NT2/D1 (cell line): Measurements from ENCODE around the gene FBXO28.

Experiments
- DNase-seq: peaks from one replicate; pipeline ENCODE4 v3.0.0-alpha.2; 2011; ENCODE audit warnings: low read depth, low spot score
- H3K27me3 ChIP-seq: 2 replicates; pipeline ENCODE4 v1.6.0; 2011; ENCODE audit warnings: mild to moderate bottlenecking; ENCODE audit not compliant: insufficient read length, insufficient read depth
- H3K36me3 ChIP-seq: 2 replicates; pipeline ENCODE4 v1.6.1; 2011; ENCODE audit warnings: mild to moderate bottlenecking, low read length, mixed read lengths; ENCODE audit not compliant: insufficient read depth, insufficient read length
- H3K4me1 ChIP-seq: 2 replicates; pipeline ENCODE4 v1.5.1; 2011; ENCODE audit not compliant: insufficient read depth, insufficient read length
- H3K4me3 ChIP-seq: 2 replicates; pipeline ENCODE4 v1.5.1; 2011; ENCODE audit warnings: low read depth; ENCODE audit not compliant: insufficient read length
- H3K9ac ChIP-seq: 2 replicates; pipeline ENCODE4 v1.6.0; 2011; ENCODE audit warnings: low read depth; ENCODE audit not compliant: insufficient read length
- H3K9me3 ChIP-seq: 2 replicates; pipeline ENCODE4 v1.5.1; 2011; ENCODE audit warnings: mild to moderate bottlenecking, low read length; ENCODE audit not compliant: insufficient read depth
- SUZ12 ChIP-seq: IDR thresholded peaks from 2 replicates; pipeline ENCODE4 v1.6.1; 2011; ENCODE audit not compliant: insufficient read length, insufficient read depth; ENCODE audit errors: extremely low read depth
- YY1 ChIP-seq: IDR thresholded peaks from 2 replicates; pipeline ENCODE4 v1.6.1; 2011; ENCODE audit not compliant: insufficient read length, insufficient read depth
- ZNF274 ChIP-seq: IDR thresholded peaks from 2 replicates; pipeline ENCODE4 v1.6.1; 2011; ENCODE audit warnings: mild to moderate bottlenecking, low read depth, low read length

FBXO28 gene

DNA sequence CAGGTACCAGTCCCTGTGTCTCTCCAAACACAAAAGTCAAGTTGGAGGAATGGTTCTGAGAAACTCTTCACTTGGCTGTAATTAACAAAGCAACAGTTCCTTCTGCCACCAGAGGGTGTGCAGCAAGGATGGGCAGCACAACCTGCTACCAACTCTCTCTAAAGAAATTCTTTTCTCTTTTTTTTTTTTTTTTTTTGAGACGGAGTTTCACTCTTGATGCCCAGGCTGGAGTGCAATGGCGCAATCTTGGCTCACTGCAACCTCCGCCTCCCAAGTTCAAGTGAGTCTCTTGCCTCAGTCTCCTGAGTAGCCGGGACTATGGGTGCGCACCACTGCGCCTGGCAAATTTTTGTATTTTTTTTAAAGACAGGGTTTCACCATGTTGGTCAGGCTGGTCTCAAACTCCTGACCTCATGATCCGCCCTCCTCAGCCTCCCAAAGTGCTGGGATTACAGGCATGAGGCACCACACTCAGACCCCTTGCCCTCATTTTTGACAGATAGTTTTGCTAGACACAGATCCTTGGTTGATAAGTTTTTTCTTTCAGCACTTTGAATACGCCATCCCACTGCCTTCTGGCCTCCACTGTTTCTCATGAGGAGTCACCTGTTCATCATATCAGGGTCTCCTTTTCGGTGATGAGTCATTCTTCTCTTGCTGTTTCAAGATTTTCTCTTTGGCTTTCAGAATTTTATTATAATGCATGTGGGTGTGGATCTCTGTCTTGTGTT lies 57.0 kb downstream of the FBXO28 start:
- H3K4me1 ChIP-seq: peaks cover 2% of the 10 kb centered on the region
- no peak for DNase-seq
- TF ChIP-seq YY1: no peak
- no peak for TF ChIP-seq SUZ12
- no peak for TF ChIP-seq ZNF274

DNA sequence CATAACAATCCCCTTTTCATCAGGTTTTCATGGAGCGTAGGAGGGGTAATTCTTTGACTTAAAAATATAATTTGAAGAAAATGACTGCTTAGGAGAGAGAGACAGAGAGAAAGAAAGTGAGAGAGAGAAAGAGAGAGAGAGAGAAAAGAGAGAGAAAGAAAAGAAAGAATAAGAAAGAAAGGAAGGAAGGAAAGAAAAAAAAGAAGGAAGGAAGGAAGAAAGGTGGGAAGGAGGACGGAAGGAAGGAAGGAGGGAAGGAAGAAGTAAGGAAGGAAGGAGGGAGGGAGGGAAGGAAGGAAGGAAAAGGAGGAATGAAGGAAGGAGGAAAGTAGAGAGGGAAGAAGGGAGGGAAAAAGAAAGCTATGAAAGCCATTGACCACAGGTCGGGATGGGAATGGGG lies 58.3 kb downstream of the FBXO28 start:
- Histone ChIP-seq H3K36me3 (no peaks in the 10 kb centered on the region), H3K4me1 (peaks cover 2% of the 10 kb centered on the region), H3K9ac (no peak overlapping the region), H3K27me3 (no peaks in the 10 kb centered on the region), H3K9me3 (no peaks in the 10 kb centered on the region; the same call in 1 of the 2 replicates), H3K4me3 (no peak overlapping the region)
- DNase-seq: no peak
- TF ChIP-seq ZNF274 (no peak), YY1 (no peak), SUZ12 (no peak)

More for the DNA sequence above, 57.0 kb downstream of the FBXO28 start:
- H3K4me3 ChIP-seq: no peak overlapping the region
- H3K9ac ChIP-seq: no peak overlapping the region
- H3K9me3 ChIP-seq: no peaks in the 10 kb centered on the region; the same call in 1 of the 2 replicates
- H3K27me3 ChIP-seq: no peaks in the 10 kb centered on the region
- no peaks in the 10 kb centered on the region for H3K36me3 ChIP-seq

GRCh38 chr1:224173523-224173922 lies 59.6 kb downstream of the FBXO28 start:
- Histone ChIP-seq H3K4me3 (no peak overlapping the region), H3K9me3 (no peaks in the 10 kb centered on the region; the same call in 1 of the 2 replicates), H3K36me3 (no peaks in the 10 kb centered on the region), H3K9ac (no peak overlapping the region), H3K27me3 (no peaks in the 10 kb centered on the region), H3K4me1 (peaks cover 2% of the 10 kb centered on the region)
- no peak for TF ChIP-seq ZNF274
- no peak for TF ChIP-seq YY1
- no peak for TF ChIP-seq SUZ12
- no peak for DNase-seq

- Histone ChIP-seq H3K36me3 (no peaks in the 10 kb centered on the region), H3K4me1 (no peaks in the 10 kb centered on the region), H3K27me3 (no peaks in the 10 kb centered on the region), H3K9ac (no peak overlapping the region), H3K4me3 (no peak overlapping the region), H3K9me3 (no peaks in the 10 kb centered on the region; the same call in 1 of the 2 replicates)
- no peak for TF ChIP-seq SUZ12
- no peak for TF ChIP-seq YY1
- no peak for DNase-seq
Measured at GRCh38 chr1:224175617-224176016, 61.7 kb downstream of the FBXO28 start.

GRCh38 chr1:224177356-224177999 lies 63.6 kb downstream of the FBXO28 start:
- Histone ChIP-seq H3K27me3 (no peaks in the 10 kb centered on the region), H3K4me3 (no peak overlapping the region), H3K4me1 (peaks cover 3% of the 10 kb centered on the region), H3K9ac (no peak overlapping the region), H3K36me3 (no peaks in the 10 kb centered on the region), H3K9me3 (no peaks in the 10 kb centered on the region)
- DNase-seq: no peak
- TF ChIP-seq ZNF274 (no peak), SUZ12 (no peak), YY1 (no peak)

DNA sequence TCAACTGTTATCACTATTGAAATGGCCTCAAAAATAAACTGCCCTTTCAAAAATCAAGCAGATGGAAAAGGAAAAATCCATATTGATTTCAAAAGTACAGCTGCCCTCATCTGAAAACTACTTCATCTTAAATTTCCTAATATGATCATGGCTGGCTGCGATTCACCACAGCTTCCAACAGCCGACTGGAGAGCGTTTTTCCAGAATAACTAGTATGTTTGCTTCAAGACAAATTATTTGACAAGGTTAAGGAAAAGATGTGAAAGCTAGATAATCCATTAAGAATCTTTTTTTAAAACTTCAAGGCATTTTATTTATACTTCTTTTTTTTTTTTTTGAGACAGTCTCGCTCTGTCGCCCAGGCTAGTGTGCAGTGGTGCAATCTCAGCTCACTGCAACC lies 65.0 kb downstream of the FBXO28 start:
- no peak for DNase-seq
- Histone ChIP-seq H3K9ac (no peak overlapping the region), H3K9me3 (no peaks in the 10 kb centered on the region), H3K4me3 (no peak overlapping the region), H3K27me3 (no peaks in the 10 kb centered on the region), H3K4me1 (peaks cover 3% of the 10 kb centered on the region), H3K36me3 (no peaks in the 10 kb centered on the region)
- TF ChIP-seq YY1: no peak
- TF ChIP-seq ZNF274: no peak

DNA sequence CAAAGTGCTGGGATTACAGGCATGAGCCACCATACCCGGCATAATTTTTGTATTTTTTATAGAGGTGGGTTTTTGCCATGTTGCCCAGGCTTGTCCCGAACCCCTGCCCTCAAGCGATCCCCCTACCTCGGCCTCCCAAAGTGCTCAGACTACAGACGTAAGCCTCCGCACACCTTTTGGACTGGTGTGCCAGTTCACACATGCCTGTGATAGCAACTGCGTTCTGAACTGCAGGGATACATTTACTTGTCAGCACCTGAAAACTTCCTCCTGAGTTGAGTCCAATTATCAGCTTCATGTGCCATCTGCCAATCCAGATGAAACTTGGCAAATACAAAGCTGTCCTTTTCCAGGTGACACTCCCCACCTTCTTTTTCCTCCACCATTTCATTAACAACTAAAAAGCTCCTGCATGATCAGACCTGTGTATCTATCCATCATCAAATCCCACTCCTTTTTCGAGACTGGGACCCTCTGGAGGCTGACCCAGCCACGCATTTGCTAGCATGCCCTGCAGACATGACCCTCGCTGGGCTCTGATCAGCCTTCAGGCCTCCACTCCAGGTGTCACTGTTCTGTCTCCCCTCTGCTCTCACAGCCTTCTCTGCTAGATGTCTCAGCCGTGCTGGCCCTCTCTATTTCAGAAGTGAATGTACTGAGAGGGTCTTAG lies 67.0 kb downstream of the FBXO28 start:
- no peak for TF ChIP-seq ZNF274
- TF ChIP-seq SUZ12: no peak
- no peak for TF ChIP-seq YY1
- peaks cover 9% of the 10 kb centered on the region for H3K4me1 ChIP-seq
- DNase-seq: no peak
- H3K4me3 ChIP-seq: no peak overlapping the region
- H3K9me3 ChIP-seq: no peaks in the 10 kb centered on the region
- H3K36me3 ChIP-seq: peaks cover 14% of the 10 kb centered on the region
- H3K27me3 ChIP-seq: no peaks in the 10 kb centered on the region
- peak overlapping the region; percentile 13 for H3K9ac ChIP-seq
